ENCODE data around the gene HMCN2.

The HMCN2 gene

DNA sequence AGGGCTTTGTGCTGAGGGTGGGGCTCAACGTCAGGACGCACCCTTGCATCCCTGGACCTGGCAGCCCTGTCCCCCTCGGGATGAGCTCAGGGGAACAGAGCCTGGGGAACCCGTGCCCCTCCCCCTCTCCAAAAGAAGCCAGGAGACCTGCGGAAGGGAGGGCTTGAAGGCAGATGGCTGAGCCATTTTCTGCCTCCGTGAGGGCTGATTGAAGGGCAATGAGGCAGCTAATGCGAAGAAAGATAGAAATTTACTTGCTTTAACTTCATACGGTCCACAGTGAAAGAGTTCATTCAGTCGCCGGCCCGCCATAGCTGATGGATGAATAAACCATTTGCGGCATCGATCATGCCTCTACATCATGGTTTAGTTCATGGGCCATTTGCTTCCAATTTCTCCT lies 208.0 kb downstream of the HMCN2 start:
- H3K4me1 ChIP-seq (ENCODE audit: control insufficient read depth, insufficient read depth, low read length, unreplicated experiment), result no peaks in the 10 kb centered on the region
- H3K79me2 ChIP-seq (ENCODE audit: control insufficient read depth, insufficient read depth, low read length, unreplicated experiment), result no peaks in the 10 kb centered on the region
- no peaks in the 10 kb centered on the region for H3K36me3 ChIP-seq (ENCODE audit: insufficient read depth, low read length)
- no peak overlapping the region for H3K27ac ChIP-seq (ENCODE audit: low read depth, low read length)
- no peak overlapping the region for H3K4me3 ChIP-seq (ENCODE audit: low read depth, low read length)
- H2AFZ ChIP-seq (ENCODE audit: low read length, unreplicated experiment), result no peak overlapping the region
- H3K27me3 ChIP-seq (ENCODE audit: insufficient read depth, low read length), result no peaks in the 10 kb centered on the region

DNA sequence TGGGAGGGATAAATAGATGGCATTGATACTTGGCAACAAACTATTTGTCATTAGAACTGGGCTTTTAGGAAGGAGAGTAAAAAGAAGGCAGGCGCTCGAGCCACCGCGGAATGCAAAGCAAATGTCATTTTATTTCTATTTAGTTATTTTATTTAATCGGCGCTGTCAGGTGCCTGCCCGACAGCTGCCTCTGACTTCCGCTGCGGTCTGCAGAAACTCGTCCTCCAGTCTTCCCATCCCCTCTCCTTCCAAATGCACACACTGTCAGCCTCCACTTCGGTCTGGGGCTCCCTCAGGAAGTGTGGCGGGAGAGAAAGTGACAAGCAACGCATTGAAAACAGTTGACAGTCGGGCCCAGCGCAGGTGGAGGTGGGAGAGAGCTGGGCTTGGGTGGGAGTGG lies 208.5 kb downstream of the HMCN2 start:
- Histone ChIP-seq H3K27me3 (ENCODE audit: insufficient read depth, low read length) (no peaks in the 10 kb centered on the region), H3K36me3 (ENCODE audit: insufficient read depth, low read length) (no peaks in the 10 kb centered on the region), H3K27ac (ENCODE audit: low read depth, low read length) (no peak overlapping the region), H3K4me1 (ENCODE audit: control insufficient read depth, insufficient read depth, low read length, unreplicated experiment) (no peaks in the 10 kb centered on the region), H3K4me3 (ENCODE audit: low read depth, low read length) (no peak overlapping the region), H3K79me2 (ENCODE audit: control insufficient read depth, insufficient read depth, low read length, unreplicated experiment) (no peaks in the 10 kb centered on the region), H2AFZ (ENCODE audit: low read length, unreplicated experiment) (no peak overlapping the region)

DNA sequence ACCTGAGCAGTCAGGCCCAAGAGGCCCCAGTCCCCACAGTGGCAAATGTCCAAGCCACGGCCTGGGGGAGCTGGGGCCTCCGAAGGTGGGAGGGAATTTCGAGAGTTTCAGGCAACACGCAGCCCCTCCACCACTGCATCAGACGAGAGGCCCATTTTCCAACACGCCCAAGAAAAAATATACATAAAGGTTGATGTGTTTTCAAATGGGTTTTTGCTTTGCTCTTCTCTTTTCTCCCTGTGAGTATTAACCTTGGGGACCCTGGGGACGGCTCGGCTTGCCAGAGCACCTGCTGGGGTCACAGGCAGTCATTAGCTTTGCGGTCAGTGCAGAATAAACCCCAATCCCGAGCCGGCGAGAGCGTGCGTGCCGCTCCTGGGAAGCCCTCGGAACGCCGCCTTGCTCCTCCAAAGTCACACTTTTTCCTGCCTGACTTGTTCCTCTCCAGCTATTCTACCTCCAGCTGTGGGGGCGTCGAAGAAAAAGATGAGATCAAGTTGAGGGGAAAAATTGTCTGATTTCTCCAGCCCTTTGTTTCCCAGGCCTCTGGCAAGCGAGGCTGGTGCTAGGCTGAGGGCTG lies 210.7 kb downstream of the HMCN2 start:
- H3K27ac ChIP-seq (ENCODE audit: low read depth, low read length), result no peak overlapping the region
- no peaks in the 10 kb centered on the region for H3K4me1 ChIP-seq (ENCODE audit: control insufficient read depth, insufficient read depth, low read length, unreplicated experiment)
- H3K36me3 ChIP-seq (ENCODE audit: insufficient read depth, low read length), result no peaks in the 10 kb centered on the region
- H3K27me3 ChIP-seq (ENCODE audit: insufficient read depth, low read length), result no peaks in the 10 kb centered on the region
- no peak overlapping the region for H3K4me3 ChIP-seq (ENCODE audit: low read depth, low read length)
- no peaks in the 10 kb centered on the region for H3K79me2 ChIP-seq (ENCODE audit: control insufficient read depth, insufficient read depth, low read length, unreplicated experiment)
- H2AFZ ChIP-seq (ENCODE audit: low read length, unreplicated experiment), result no peak overlapping the region

DNA sequence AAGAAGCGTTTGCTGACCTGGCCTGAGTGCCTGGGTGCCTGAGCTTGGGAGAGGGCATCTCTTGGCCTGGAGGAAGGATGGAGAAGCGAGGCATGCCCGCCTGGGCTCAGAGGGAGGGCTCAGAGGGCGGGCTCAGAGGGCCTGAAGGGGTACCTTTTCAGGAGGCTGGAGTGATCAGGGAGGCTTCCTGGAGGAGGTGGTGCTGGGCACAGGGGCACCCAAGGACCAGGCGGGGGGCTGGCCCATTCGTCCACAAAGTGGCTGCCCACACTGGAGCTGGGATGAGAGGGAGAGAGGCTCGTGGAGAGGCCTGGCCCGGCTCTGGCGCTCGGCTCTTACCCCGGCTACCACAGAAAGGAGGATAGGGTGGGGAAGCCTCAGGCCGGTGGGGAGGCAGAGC lies 212.0 kb downstream of the HMCN2 start:
- H3K36me3 ChIP-seq (ENCODE audit: insufficient read depth, low read length), result no peaks in the 10 kb centered on the region
- H3K79me2 ChIP-seq (ENCODE audit: control insufficient read depth, insufficient read depth, low read length, unreplicated experiment), result no peaks in the 10 kb centered on the region
- no peak overlapping the region for H2AFZ ChIP-seq (ENCODE audit: low read length, unreplicated experiment)
- H3K4me3 ChIP-seq (ENCODE audit: low read depth, low read length), result no peak overlapping the region
- no peaks in the 10 kb centered on the region for H3K4me1 ChIP-seq (ENCODE audit: control insufficient read depth, insufficient read depth, low read length, unreplicated experiment)
- H3K27ac ChIP-seq (ENCODE audit: low read depth, low read length), result no peak overlapping the region
- H3K27me3 ChIP-seq (ENCODE audit: insufficient read depth, low read length), result no peaks in the 10 kb centered on the region

DNA sequence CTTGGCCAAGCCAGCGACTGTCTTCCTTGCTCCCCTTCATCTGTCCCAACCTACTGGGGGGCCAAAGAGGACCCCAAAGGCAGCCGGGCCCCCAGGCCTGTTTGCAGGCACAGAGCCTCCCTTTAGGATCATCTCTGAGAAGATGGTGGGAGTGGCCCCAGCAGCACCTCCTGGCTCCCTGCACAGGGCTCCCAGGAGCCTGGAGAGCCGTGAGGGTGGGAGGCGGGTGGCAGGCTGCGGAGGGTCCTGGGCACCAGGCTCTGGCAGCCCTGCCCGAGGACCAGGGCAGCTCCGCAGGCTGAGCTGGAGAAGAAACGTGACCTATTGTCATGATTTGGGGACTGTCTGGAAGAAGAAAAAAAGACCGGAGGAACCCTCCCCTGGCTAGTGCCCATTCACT lies 212.6 kb downstream of the HMCN2 start:
- H2AFZ ChIP-seq (ENCODE audit: low read length, unreplicated experiment), result no peak overlapping the region
- H3K4me1 ChIP-seq (ENCODE audit: control insufficient read depth, insufficient read depth, low read length, unreplicated experiment), result no peaks in the 10 kb centered on the region
- H3K36me3 ChIP-seq (ENCODE audit: insufficient read depth, low read length), result no peaks in the 10 kb centered on the region
- H3K27me3 ChIP-seq (ENCODE audit: insufficient read depth, low read length), result no peaks in the 10 kb centered on the region
- no peaks in the 10 kb centered on the region for H3K79me2 ChIP-seq (ENCODE audit: control insufficient read depth, insufficient read depth, low read length, unreplicated experiment)
- no peak overlapping the region for H3K27ac ChIP-seq (ENCODE audit: low read depth, low read length)
- H3K4me3 ChIP-seq (ENCODE audit: low read depth, low read length), result no peak overlapping the region

DNA sequence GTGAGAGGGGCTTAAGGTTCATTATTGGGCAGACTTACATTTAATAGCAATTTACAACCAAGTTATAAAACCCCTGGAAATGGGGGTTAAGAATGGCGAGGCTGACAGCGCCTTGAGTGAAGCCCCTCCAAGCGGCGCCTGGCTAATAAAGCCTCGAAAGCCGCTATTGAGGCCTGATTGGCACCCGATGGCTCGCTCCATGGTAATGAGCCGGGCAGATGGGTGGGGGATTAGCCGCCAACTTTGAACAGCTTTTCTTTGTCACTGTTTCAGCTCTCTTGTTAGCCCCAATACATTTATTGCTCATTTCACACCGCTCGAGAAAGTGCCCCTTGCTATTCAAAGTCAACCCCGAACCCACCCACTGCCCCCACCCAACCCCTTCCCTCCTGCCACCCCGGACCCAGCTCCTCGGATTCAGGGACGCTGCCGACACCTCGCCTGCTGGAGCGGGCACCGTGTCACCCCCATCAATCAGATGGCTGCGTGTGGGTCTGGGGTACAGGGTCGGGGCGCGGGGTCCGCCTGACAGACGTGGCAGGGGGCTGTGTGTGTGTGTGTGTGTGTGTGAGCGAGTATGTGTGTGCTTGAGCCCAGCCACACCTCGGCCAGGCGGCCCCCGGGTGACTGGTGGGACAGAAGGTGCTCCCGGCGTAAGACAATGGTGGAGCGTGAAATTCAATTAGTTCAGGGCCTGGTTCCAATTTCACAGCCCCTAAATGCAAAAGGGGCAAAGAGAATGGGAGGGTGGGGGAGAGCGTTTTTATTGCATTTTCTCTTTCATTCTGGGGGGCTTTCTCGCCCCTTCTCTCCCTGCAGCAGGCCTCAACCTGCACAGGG lies 213.4 kb downstream of the HMCN2 start:
- Histone ChIP-seq H3K4me3 (ENCODE audit: low read depth, low read length) (no peak overlapping the region), H3K36me3 (ENCODE audit: insufficient read depth, low read length) (no peaks in the 10 kb centered on the region), H3K79me2 (ENCODE audit: control insufficient read depth, insufficient read depth, low read length, unreplicated experiment) (no peaks in the 10 kb centered on the region)

DNA sequence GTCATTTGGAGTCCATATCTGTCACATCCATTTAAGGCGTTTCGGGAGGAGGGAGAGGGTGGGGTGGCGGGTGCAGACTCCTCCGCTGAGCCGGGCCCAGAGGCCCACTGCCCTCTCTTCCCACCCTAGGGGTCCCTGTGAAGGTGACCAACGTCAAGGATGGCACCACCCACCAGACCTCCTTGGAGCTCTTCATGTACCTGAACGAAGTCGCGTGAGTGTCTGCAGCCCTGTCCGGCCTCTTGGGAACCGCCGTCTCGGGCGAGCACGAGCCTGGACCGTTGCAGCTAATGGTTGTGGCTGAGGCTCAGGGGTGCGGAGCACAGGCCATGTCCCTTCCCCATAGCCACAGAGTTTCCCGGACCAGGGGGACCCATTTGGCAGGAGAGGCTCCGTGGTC lies 214.0 kb downstream of the HMCN2 start:
- no peaks in the 10 kb centered on the region for H3K79me2 ChIP-seq (ENCODE audit: control insufficient read depth, insufficient read depth, low read length, unreplicated experiment)

More for the DNA sequence above, 213.4 kb downstream of the HMCN2 start:
- no peaks in the 10 kb centered on the region for H3K27me3 ChIP-seq (ENCODE audit: insufficient read depth, low read length)
- H2AFZ ChIP-seq (ENCODE audit: low read length, unreplicated experiment), result no peak overlapping the region
- no peak overlapping the region for H3K27ac ChIP-seq (ENCODE audit: low read depth, low read length)
- H3K4me1 ChIP-seq (ENCODE audit: control insufficient read depth, insufficient read depth, low read length, unreplicated experiment), result no peaks in the 10 kb centered on the region

DNA sequence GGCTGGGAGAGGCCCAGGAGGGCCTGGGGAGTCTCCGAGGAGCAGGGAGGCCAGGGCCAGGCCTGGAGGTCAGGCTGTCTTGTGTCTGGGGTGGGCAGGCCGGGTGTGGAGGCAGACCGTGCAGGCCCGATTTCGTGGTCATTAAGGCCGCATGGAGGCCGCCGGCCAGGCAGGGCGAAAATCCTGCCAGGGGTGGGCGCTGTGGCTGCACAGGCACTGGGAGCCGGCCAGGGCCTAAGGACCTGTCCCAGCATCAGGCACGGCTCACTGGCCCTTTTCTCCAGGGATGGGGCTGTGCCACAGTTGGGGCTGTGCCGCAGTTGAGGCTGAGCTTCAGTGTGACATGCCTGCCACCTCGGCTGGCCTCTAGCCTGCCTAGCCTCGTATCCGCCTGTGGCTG lies 215.1 kb downstream of the HMCN2 start:
- Histone ChIP-seq H3K79me2 (ENCODE audit: control insufficient read depth, insufficient read depth, low read length, unreplicated experiment) (no peaks in the 10 kb centered on the region), H3K27me3 (ENCODE audit: insufficient read depth, low read length) (no peaks in the 10 kb centered on the region), H2AFZ (ENCODE audit: low read length, unreplicated experiment) (no peak overlapping the region), H3K4me1 (ENCODE audit: control insufficient read depth, insufficient read depth, low read length, unreplicated experiment) (no peaks in the 10 kb centered on the region), H3K36me3 (ENCODE audit: insufficient read depth, low read length) (no peaks in the 10 kb centered on the region), H3K27ac (ENCODE audit: low read depth, low read length) (no peak overlapping the region), H3K4me3 (ENCODE audit: low read depth, low read length) (no peak overlapping the region)

More for the DNA sequence above, 214.0 kb downstream of the HMCN2 start:
- Histone ChIP-seq H3K36me3 (ENCODE audit: insufficient read depth, low read length) (no peaks in the 10 kb centered on the region), H3K4me3 (ENCODE audit: low read depth, low read length) (no peak overlapping the region), H3K27me3 (ENCODE audit: insufficient read depth, low read length) (no peaks in the 10 kb centered on the region), H3K27ac (ENCODE audit: low read depth, low read length) (no peak overlapping the region), H2AFZ (ENCODE audit: low read length, unreplicated experiment) (no peak overlapping the region), H3K4me1 (ENCODE audit: control insufficient read depth, insufficient read depth, low read length, unreplicated experiment) (no peaks in the 10 kb centered on the region)

DNA sequence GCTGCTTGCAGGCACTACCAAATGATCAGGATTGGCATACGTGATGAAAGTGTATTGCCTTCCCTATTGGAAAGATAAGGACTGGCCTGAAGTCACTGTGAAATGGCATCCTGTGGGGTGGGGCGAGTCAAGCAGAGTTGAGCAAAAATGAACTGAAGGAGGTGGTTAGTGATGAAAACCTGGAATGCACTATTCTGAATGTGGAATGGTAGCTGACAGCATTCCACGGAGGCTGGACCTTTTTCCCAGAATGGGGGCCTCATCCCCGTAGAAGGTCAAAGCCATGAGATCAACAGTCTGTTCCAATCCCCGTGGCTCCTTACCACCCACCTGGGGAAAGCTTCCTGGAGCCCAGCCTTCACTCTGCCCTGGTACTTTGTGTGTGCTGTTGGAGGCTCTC lies 216.9 kb downstream of the HMCN2 start:
- Histone ChIP-seq H3K4me1 (ENCODE audit: control insufficient read depth, insufficient read depth, low read length, unreplicated experiment) (no peaks in the 10 kb centered on the region), H3K36me3 (ENCODE audit: insufficient read depth, low read length) (no peaks in the 10 kb centered on the region), H3K4me3 (ENCODE audit: low read depth, low read length) (no peak overlapping the region), H3K79me2 (ENCODE audit: control insufficient read depth, insufficient read depth, low read length, unreplicated experiment) (no peaks in the 10 kb centered on the region), H2AFZ (ENCODE audit: low read length, unreplicated experiment) (no peak overlapping the region), H3K27ac (ENCODE audit: low read depth, low read length) (no peak overlapping the region), H3K27me3 (ENCODE audit: insufficient read depth, low read length) (no peaks in the 10 kb centered on the region)

DNA sequence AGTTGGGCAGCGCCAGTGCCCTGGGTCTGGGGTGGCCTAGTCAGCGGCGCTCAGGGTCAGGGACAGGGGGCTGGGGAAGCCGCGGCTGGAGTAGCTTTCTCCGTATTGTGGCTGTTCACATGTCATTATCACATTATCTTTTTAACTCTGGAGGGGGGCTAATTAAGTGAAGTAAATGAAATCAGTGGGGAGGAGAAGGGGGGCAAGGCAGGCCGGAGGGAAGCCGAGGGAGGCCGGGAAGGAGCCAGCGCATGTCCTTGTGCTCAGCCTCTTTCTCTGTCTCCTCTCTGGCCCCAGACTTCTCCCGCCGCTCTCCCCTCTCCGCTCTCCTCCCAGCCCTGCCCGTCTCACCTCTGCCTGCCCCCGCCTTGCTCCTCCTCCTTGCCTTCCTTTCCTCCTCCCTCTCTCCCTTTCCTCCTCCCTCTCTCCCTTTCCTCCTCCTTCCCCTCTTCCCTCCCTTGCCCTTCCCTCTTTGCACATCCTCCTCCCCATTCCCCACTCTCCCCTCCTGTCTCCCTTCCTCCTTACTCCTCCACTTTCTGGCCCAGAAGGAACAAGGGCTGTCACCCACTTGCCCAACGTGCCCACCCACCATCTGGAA lies 217.9 kb downstream of the HMCN2 start:
- Histone ChIP-seq H3K4me1 (ENCODE audit: control insufficient read depth, insufficient read depth, low read length, unreplicated experiment) (no peaks in the 10 kb centered on the region), H2AFZ (ENCODE audit: low read length, unreplicated experiment) (no peak overlapping the region), H3K36me3 (ENCODE audit: insufficient read depth, low read length) (no peaks in the 10 kb centered on the region), H3K79me2 (ENCODE audit: control insufficient read depth, insufficient read depth, low read length, unreplicated experiment) (no peaks in the 10 kb centered on the region), H3K27ac (ENCODE audit: low read depth, low read length) (no peak overlapping the region), H3K27me3 (ENCODE audit: insufficient read depth, low read length) (no peaks in the 10 kb centered on the region), H3K4me3 (ENCODE audit: low read depth, low read length) (no peak overlapping the region)
